Endothelial cell of hepatic sinusoid (primary cell): ENCODE measurements around the gene DBP.

ENCODE experiments used
- in situ Hi-C: cut with HindIII; loops from 2 replicates; pipeline ENCODE4 v1.10.0; 2017; ENCODE audit warnings: low sequenced_read_pairs

Gene DBP

DNA sequence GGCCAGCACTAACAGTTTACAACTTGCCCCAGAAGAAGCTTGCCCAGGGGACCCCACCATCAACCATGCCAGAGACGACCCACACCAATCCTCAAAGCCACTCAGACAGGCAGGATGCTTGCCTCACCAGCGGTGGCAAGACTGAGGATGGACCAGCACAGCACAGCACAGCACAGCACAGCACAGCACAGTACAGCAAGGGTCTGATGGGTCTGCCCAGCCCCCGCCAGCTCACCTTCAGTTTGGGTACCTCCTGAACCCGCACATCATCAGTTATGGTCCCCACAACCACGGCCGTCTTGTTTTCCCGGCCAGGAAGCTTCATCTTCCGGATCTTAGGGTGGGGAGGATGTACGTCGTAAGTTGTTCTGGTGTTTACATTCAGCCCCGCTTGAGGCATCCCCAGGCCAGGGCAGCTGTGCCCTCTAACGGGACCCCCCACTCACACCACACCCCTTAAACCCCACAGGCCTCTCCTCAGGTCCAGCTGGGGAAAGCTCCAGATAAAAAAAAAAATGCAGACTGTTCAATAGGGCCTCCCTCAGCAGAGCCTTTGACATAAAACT, 20.6 kb downstream of the DBP start:
- in situ Hi-C loops: no loop called here

DNA sequence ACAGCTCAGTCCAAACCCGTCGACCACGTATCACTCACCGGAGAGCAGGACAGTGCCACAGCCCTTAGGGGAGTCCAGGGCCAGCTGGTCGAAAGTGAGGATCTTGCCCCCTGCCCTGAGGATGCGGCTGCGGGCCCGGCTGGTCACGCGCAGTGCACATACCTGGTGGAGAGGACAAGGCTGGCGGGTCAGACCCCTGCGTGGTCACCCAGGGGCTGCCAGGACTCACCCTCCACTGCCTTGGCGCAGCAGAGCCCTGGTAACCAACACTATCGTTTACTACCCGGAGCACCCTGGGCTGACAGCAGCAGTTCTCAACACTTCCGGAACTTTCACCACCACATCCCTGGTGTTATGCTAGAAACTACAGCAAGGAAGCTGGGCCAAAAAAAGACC, 21.1 kb downstream of the DBP start:
- in situ Hi-C loops: no loop called here

DNA sequence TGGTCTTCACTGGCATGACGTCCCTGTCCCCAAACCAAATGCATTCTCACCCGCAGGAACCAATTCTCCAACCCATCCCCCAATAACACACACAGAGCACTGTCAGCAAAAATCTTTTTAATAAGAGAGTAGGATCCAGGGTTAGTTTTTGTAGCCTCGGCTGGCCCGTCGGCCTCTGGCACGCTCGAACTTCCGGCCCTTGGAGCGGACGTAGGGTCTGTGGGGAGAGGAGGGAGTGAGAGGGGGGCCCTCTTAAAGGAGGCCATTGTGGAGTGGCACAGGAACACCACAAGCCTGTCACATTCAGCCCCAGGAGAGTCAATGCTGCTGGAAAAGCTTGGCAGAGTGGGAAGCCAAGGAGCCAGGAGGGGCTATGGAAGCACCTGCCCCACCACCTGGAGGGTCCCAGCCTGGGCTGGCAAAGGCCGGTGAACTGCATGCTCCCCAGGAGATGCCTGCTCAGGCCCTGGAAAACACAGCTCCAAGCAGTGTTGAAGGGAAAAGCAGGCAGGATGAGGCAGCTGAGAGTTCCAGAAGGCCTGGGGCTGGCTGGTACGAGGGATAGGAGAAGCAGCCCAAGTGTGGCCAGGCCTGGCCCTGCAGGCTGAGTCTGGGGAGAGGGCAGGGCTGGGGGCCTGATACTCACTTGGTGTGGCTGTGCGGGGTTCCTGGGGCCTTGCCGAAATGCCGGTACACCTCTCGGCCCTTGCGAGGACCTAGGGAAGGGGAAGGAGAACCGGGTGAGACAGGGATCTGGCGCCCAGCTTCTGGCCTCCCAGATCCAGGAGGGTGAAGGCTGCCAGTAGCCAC, 21.7 kb downstream of the DBP start:
- in situ Hi-C loops: no loop called here

DNA sequence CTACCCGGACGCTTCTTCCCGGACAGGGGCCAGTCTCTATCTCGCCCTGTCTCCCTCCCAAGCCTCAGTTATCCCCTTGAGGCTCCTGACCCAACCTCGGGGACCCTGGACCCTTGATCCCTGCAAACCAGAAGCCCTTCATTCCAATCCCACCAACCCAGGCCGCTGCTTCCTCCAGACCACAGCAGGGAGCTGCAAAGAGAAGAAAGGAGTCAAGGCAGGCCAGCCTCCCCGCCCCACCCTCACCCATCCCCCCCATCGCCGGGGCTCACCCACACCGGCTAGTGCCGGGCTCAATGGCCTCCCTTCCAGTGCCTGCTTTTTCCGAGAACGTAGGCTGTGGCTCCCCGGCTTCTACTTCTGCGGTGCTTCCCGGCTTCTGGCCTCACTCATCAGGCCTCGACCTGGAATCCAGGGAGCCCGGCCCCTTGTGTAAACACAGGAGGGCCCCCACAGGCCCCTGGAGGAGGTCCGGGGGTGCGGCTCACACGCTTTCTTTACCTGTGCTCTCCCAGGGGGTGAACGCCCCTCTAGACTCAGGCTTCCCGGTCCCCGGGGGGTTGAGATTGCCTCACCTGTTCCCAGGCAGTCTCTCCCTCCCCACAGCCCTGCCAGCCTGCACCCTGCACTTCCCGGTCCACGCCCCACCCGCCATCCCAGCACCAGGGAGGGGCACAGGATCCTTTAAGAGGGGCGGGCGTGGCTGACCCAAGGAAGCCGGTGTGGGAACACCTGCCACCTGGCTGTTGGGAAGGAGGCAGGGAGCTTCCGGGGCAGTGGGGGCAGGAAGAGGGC, 22.5 kb downstream of the DBP start, which contains the start of gene FAM83E:
Gene FAM83E (minus strand): TSS at position 641 of the 795 bp plus-strand sequence. CDS start 1,704 bp downstream, outside the sequence.
- in situ Hi-C loops: no loop called here

DNA sequence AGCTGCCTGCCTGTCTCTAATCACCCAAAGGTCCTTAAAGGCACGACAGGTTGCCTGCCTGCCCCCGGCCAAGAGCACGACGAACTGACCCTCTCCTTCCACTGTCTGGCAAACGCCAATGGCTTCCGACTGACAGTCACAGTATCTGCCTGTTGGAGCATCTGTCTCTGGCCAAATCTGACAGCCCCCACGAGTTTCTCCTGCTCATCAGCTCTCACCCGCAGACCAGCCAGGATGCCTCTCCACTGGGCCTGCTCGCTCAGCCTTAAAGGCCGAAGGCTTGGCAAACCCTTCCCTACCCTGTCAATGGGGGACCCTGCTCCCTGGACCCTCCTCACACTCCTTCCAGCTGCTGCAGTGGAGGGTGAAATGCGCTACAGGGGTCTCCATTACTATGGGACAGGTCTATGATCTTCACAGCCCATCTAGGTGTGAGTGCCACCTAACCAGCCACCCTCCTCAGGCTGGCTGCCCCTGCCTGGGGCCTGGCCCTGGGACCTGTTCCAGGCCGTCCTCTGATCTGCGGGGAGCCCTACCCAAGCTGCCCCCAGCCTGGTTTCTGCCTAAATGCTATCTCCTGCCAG, 23.2 kb downstream of the DBP start:
- in situ Hi-C loops: no loop called here

DNA sequence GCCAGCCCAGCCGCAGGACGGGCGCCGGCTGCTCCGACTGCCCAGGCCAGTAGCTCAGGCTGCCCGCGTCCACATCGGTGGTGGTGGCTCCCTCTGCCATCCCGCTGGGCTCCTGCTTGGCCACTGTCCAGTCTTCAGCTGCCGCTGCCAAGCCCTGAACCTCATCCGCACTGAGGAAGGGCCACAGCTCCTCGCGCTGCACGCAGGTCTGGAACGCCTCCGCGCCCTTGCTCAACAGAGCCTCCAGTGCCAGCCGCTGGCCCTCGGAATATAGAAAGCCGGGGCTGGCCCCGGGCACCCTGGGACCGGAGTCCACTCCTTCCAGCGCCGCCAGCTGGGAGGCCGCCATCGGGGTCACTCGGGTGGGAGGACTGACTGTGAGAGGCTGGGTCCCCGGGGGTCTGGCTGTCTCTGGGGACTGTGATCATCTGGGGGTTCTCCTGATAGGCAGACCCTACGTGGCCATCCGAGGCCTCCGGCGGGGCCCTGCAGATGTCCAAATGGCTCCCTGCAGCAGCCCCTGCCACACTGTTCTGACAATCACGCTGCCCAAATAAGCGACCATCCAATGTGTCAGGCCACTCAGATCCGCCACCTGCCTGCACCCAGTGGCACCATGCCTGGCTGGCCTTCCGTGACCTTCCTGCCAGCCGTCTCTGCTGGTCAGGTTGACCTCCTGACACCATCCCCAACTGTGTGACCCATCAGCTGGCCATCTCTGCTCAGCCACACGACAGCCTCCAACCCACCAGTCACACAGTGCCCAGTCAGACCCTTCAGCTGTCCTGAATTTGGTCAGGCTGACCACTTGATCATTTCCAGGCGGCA, 23.9 kb downstream of the DBP start:
- in situ Hi-C loops: no loop called here

DNA sequence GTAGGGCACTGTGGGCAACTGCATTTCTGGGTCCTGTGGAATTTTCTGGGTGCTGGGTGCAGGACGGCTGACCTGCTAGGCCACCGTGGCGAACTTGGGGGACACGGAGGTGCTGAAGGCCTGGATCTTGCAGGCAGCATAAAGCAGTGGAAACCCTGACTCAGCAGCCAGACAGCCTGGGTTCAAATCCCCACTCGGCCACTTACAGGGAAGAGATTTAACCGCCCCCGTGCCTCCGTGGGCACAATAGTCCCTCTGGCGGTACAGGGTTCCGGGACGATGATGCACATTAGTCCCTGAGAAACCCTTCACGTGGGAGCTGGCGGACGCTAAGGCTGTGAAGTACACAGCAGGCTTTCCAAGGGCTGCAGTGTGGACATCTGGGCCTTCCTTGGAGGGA, 25.3 kb downstream of the DBP start:
- in situ Hi-C loops: no loop called here

DNA sequence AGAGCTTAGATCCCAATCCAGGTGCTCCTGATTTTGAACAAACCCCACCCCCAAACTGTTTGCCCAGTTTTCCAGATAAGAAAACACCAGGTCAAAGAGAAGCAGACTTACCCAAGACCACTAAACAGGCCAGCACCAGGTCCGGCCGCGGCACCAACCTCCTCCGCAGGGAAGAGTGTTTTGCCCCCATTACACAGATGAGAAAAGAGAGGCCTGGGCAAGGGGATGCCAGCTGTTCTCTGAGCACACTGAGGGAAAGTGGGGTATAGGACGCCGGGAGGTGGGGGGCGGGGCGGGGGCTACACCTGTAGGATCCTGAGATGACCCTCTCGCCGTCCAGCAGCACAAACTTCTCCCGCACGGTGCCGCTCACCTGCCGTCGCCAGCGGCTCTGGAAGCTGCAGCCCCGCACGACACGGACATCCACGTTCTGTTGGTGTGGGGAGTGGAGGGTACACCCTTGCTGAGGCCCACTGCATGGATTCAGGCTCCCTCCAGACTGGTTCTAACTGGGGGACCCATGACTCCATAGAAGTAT, 27.5 kb downstream of the DBP start:
- in situ Hi-C loops: no loop called here

DNA sequence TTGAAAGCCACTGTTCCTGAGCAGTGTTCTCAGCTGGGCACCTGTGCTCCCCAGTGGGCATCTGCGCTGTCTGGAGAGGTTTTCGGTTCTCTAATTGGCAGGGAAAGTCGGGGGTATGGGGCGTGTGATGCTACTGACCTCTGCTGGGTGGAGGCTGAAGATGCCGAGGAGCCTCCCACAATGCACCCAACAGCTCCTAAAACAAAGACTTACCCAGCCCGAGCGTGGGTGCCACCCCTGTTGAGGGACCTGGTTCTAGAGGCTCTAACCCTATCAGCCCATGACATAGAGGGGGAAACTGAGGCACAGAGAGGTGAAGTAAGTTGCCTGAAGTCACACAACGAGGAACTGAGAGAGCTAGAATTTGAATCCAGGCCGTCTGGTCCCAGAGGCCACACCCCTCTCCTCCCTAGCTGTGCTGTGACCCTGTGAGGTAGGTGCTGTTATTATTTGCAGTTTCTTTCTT, 28.3 kb downstream of the DBP start:
- in situ Hi-C loops: no loop called here

DNA sequence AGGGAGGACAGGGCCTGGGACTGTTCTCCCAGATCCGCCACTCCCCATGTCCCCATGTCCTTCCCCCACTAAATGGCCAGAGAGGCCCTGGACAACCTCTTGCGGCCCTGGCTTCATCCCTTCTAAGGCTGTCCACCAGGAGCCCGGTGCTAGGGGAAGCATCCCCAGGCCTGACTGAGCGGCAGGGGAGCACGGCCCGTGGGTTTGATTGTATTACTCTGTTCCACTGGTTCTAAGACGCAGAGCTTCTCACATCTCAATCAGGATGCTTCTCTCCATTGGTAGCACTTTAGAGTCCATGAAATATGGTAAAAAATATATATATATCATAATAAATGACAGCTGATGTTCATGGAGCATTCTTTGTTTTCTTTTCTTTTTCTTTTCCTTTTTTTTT, 29.8 kb downstream of the DBP start:
- in situ Hi-C loops: no loop called here

DNA sequence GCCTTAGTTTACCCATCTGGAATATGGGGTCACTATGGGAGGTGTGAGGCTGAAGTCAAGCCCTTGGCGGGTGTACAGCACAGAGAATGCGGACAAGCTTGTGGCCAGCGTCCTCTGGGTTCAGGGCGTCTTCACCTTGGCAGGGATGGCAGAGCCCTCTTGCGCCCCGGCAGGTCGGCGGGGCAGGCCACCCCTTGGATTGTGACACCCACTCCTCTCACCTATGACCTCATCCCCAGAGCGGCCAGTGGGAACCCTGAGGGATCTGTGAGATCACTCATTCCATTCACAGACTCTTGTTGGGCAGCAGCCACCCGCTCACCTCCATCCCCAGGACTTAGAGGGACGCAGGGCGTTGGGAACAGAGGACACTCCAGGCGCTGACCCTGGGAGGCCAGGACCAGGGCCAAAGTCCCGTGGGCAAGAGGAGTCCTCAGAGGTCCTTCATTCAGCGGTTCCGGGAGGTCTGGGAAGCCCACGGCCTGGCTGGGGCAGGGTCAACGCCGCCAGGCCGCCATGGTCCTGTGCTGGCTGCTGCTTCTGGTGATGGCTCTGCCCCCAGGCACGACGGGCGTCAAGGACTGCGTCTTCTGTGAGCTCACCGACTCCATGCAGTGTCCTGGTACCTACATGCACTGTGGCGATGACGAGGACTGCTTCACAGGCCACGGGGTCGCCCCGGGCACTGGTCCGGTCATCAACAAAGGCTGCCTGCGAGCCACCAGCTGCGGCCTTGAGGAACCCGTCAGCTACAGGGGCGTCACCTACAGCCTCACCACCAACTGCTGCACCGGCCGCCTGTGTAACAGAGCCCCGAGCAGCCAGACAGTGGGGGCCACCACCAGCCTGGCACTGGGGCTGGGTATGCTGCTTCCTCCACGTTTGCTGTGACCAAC, 30.5 kb downstream of the DBP start, which contains the start of gene SPACA4:
Gene SPACA4 (plus strand): TSS at position 280 of the 896 bp plus-strand sequence. CDS start 237 bp downstream, at position 517.
- in situ Hi-C loops: no loop called here

DNA sequence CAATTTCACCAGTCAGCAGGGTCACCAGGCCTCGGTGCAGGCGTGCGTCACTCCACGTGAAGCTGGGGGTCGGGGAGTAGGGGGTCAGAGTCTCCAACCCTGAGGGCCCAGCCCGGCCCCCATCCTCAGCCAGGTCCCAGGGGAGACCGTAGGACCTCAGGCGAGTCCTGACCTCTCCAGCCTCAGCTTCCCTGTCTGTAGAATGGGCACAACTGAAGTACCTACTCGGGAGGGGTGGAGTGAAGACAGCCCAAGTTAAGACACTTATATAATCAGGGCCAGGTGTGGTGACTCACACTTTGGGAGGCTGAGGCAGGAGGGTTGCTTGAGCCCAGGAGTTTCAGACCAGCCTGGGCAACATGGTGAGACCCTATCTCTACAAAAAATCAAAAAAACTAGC, 33.3 kb downstream of the DBP start:
- in situ Hi-C loops: no loop called here

DNA sequence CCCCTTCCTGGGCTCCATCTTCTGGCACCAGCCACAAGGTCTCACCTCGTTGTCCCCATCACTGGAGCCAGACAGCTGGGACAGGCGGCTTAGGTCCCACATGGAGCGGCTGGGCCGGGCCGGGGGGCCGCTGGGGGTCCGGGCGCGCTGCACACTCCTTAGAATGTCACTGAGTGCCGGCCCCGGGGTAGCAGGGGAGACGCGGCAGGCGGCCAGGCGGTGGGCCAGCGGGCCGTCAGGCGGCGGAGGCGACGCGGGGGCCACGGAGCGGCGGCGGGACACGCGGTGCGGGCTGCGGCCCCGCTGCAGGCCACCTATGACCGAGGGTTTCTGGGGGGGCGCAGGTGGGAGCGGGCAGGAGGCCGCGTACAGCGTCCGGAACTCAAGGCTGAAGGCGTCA, 33.7 kb downstream of the DBP start:
- in situ Hi-C loops: no loop called here

DNA sequence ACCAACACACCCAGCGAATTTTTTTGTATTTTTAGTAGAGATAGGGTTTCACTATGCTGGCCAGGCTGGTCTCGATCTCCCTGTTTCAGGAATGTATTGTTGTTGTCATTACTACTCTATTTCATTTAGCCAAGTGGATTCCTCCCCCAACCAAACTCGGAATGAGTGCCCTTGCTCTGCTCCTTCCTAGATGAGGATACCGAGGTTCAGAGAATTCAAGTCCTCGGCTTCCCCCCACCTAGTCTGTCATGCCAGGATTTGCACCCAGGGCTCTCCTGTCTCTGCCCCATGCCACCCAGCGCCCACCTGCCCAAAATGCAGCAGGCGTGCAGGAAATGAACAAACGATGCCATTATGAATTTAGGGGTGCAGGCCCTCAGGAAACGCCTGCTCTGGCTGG, 34.2 kb downstream of the DBP start:
- in situ Hi-C loops: no loop called here

DNA sequence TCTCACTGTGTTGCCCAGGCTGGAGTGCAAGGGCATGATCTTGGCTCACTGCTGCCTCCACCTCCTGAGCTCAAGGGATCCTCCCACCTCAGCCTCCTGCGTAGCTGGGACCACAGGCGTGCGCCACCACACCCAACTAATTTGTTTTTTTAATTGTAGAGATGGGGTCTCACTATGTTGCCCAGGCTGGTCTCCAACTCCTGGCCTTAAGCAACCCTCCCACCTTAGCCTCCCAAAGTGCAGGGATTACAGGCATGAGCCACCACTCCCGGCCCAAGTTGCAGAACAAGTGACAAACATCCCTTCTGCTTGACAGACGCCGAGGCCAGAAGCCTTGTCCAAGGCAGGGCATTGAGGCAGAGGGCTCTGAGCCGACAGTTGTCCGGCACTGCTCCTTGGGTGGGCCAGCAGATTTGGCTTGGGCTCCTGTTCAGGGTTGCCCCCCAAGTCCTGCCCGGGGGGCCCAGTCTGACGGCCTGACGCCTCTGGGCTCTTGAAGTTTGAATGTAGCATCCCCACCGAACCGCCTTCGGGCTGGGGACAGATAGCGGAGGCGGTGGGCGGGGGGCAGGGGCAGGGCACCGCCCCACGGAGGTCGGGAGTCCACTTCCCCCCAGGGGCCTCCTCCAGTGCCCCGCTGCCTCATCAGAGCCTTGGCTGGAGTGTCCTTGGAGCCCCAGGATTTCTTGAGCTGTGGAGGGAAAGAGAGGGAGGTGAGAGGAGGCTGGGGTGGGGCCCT, 36.3 kb downstream of the DBP start:
- in situ Hi-C loops: no loop called here

DNA sequence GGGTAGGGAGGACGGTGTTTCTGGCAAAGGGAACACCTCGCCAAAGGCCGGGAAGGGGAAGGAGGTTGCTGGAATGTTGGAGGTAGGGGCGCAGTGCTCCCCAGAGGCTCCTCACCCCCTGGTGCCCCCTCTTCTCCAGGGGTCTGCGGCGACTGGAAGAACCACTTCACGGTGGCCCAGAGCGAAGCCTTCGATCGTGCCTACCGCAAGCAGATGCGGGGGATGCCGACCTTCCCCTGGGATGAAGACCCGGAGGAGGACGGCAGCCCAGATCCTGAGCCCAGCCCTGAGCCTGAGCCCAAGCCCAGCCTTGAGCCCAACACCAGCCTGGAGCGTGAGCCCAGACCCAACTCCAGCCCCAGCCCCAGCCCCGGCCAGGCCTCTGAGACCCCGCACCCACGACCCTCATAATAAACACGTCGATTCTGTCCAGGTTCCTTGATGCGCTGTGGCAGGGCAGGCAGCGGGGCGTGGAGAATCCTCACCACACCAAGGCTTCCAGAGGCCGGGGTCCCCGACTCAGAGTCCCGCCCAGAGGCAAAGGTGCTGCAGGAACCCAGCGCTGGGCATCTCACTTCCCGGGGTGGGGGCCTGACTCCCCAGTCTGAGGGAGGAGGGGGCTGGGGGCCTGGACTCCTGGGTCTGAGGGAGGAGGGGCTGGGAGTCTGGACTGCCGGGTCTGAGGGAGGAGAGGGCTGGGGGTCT, 38.0 kb downstream of the DBP start:
- in situ Hi-C loops: no loop called here

DNA sequence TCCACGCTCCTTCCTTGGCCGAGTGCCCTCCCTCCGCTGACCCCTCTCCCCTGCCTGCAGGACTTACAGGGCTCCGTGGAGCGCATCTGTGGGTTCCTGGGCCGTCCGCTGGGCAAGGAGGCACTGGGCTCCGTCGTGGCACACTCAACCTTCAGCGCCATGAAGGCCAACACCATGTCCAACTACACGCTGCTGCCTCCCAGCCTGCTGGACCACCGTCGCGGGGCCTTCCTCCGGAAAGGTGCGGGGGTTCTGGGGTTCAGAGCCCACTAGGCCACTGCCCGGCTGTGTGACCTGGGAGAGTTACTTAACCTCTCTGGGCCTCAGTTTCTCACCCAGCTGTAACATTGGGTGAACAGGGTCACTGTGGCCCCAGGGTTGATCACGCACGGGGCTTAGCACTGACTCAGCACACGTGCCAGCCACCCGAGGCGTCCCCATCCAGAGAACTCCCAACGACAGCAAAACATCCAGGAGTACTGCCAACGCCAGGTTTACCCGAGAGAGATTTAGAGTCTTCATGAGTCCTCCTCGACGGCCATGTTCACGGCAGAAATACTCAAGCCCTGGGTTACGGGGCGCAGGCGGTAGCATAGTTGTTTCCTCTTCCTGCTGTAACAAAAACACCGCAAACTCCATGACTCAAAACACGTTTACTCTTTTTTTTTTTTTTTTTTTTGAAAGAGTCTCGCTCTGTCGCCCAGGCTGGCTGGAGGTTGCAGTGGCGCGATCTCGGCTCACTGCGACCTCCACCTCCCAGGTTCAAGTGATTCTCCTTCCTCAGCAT, 40.3 kb downstream of the DBP start:
- in situ Hi-C loops: no loop called here
